ENCODE results near the gene OR8K3. TPM values are rescaled to one million over a fixed set of nuclear protein-coding genes. Genes with fewer than 3 reads are reported as not detected.

OR8K3 gene
- not detected for total RNA-seq
- not detected for polyA plus RNA-seq (ENCODE audit: insufficient read length in 2 of 2)
- long read RNA-seq, donor 1 = 0 reads
- long read RNA-seq, donor 2 = 0 reads
- long read RNA-seq, donor 3 = 0 reads
- long read RNA-seq, donor 4 = 0 reads

- H3K36me3 ChIP-seq (ENCODE audit: control insufficient read depth, insufficient read depth, low read length) = no peaks in the 10 kb centered on the region
- no peak within 1 kb of the TSS for H3K4me3 ChIP-seq (ENCODE audit: low read depth, low read length)
- H3K9me3 ChIP-seq (ENCODE audit: control insufficient read depth, insufficient read depth, low read length) = no peaks in the 10 kb centered on the region
- H3K27ac ChIP-seq (ENCODE audit: low read depth, low read length) = no peak within 1 kb of the TSS
- DNase-seq (ENCODE audit: low read depth in 4 of 6, low spot score in 6 of 6) = no peak
- H3K27me3 ChIP-seq (ENCODE audit: control insufficient read depth, insufficient read depth, low read length) = no peaks in the 10 kb centered on the region
- H3K4me1 ChIP-seq (ENCODE audit: control insufficient read depth, insufficient read depth, low read length) = no peaks in the 10 kb centered on the region
These were observed at the start of gene OR8K3 for GRCh38 chr11:56314844-56315243. Gene OR8K3, plus strand, starts transcription at chr11:56315144. Its CDS starts 3,163 bp downstream, at chr11:56318307.

GRCh38 chr11:56271092-56271491, 43.9 kb upstream of the OR8K3 start:
- WGBS (ENCODE audit: insufficient coverage) = 0% methylated on average over 1 of the region's 3 CpGs

GRCh38 chr11:56273854-56274253, 41.1 kb upstream of the OR8K3 start, which contains the start of gene OR5T1:
Gene OR5T1, plus strand, starts transcription at chr11:56274154. Its CDS starts 1,485 bp downstream, at chr11:56275639.
- H3K4me1 ChIP-seq (ENCODE audit: control insufficient read depth, insufficient read depth, low read length) = no peaks in the 10 kb centered on the region
- no peak for DNase-seq (ENCODE audit: low read depth in 4 of 6, low spot score in 6 of 6)
- H3K4me3 ChIP-seq (ENCODE audit: low read depth, low read length) = no peak within 1 kb of the TSS
- H3K9me3 ChIP-seq (ENCODE audit: control insufficient read depth, insufficient read depth, low read length) = no peaks in the 10 kb centered on the region
- no peaks in the 10 kb centered on the region for H3K27me3 ChIP-seq (ENCODE audit: control insufficient read depth, insufficient read depth, low read length)
- no peaks in the 10 kb centered on the region for H3K36me3 ChIP-seq (ENCODE audit: control insufficient read depth, insufficient read depth, low read length)
- H3K27ac ChIP-seq (ENCODE audit: low read depth, low read length) = no peak within 1 kb of the TSS

More at GRCh38 chr11:56271092-56271491, 43.9 kb upstream of the OR8K3 start:
- no peak for DNase-seq (ENCODE audit: low read depth in 4 of 6, low spot score in 6 of 6)
- Histone ChIP-seq H3K9me3 (ENCODE audit: control insufficient read depth, insufficient read depth, low read length) (no peaks in the 10 kb centered on the region), H3K4me3 (ENCODE audit: low read depth, low read length) (no peak overlapping the region), H3K27me3 (ENCODE audit: control insufficient read depth, insufficient read depth, low read length) (no peaks in the 10 kb centered on the region), H3K36me3 (ENCODE audit: control insufficient read depth, insufficient read depth, low read length) (no peaks in the 10 kb centered on the region), H3K4me1 (ENCODE audit: control insufficient read depth, insufficient read depth, low read length) (no peaks in the 10 kb centered on the region), H3K27ac (ENCODE audit: low read depth, low read length) (no peak overlapping the region)

GRCh38 chr11:56292154-56292553, 22.8 kb upstream of the OR8K3 start, which contains the start of gene OR8H1:
Gene OR8H1, minus strand, starts transcription at chr11:56292254. Its CDS starts 1,192 bp downstream, at chr11:56291062.
- no CpG with 5 or more reads among the region's 2 CpGs for WGBS (ENCODE audit: insufficient coverage)
- no peak for DNase-seq (ENCODE audit: low read depth in 4 of 6, low spot score in 6 of 6)
- no peaks in the 10 kb centered on the region for H3K9me3 ChIP-seq (ENCODE audit: control insufficient read depth, insufficient read depth, low read length)
- H3K27me3 ChIP-seq (ENCODE audit: control insufficient read depth, insufficient read depth, low read length) = no peaks in the 10 kb centered on the region
- no peaks in the 10 kb centered on the region for H3K36me3 ChIP-seq (ENCODE audit: control insufficient read depth, insufficient read depth, low read length)
- H3K4me3 ChIP-seq (ENCODE audit: low read depth, low read length) = no peak within 1 kb of the TSS
- no peak within 1 kb of the TSS for H3K27ac ChIP-seq (ENCODE audit: low read depth, low read length)
- H3K4me1 ChIP-seq (ENCODE audit: control insufficient read depth, insufficient read depth, low read length) = no peaks in the 10 kb centered on the region

GRCh38 chr11:56296898-56297297, 18.0 kb upstream of the OR8K3 start:
- no peaks in the 10 kb centered on the region for H3K4me1 ChIP-seq (ENCODE audit: control insufficient read depth, insufficient read depth, low read length)
- no peaks in the 10 kb centered on the region for H3K27me3 ChIP-seq (ENCODE audit: control insufficient read depth, insufficient read depth, low read length)
- H3K36me3 ChIP-seq (ENCODE audit: control insufficient read depth, insufficient read depth, low read length) = no peaks in the 10 kb centered on the region
- no peaks in the 10 kb centered on the region for H3K9me3 ChIP-seq (ENCODE audit: control insufficient read depth, insufficient read depth, low read length)
- DNase-seq (ENCODE audit: low read depth in 4 of 6, low spot score in 6 of 6) = peak in 1 of 6 donors; percentile 51
- no peak overlapping the region for H3K4me3 ChIP-seq (ENCODE audit: low read depth, low read length)
- no peak overlapping the region for H3K27ac ChIP-seq (ENCODE audit: low read depth, low read length)
- 81% methylated on average over 4 of the region's 4 CpGs for WGBS (ENCODE audit: insufficient coverage)

GRCh38 chr11:56307836-56308235, 7.1 kb upstream of the OR8K3 start:
- H3K9me3 ChIP-seq (ENCODE audit: control insufficient read depth, insufficient read depth, low read length) = no peaks in the 10 kb centered on the region
- no peak for DNase-seq (ENCODE audit: low read depth in 4 of 6, low spot score in 6 of 6)
- 84% methylated on average over 3 of the region's 3 CpGs for WGBS (ENCODE audit: insufficient coverage)
- no peak overlapping the region for H3K27ac ChIP-seq (ENCODE audit: low read depth, low read length)
- no peak overlapping the region for H3K4me3 ChIP-seq (ENCODE audit: low read depth, low read length)
- H3K27me3 ChIP-seq (ENCODE audit: control insufficient read depth, insufficient read depth, low read length) = no peaks in the 10 kb centered on the region
- H3K36me3 ChIP-seq (ENCODE audit: control insufficient read depth, insufficient read depth, low read length) = no peaks in the 10 kb centered on the region
- H3K4me1 ChIP-seq (ENCODE audit: control insufficient read depth, insufficient read depth, low read length) = no peaks in the 10 kb centered on the region

GRCh38 chr11:56331861-56332491, 17.0 kb downstream of the OR8K3 start:
- Histone ChIP-seq H3K4me3 (ENCODE audit: low read depth, low read length) (no peak overlapping the region), H3K27ac (ENCODE audit: low read depth, low read length) (no peak overlapping the region), H3K4me1 (ENCODE audit: control insufficient read depth, insufficient read depth, low read length) (no peaks in the 10 kb centered on the region), H3K27me3 (ENCODE audit: control insufficient read depth, insufficient read depth, low read length) (no peaks in the 10 kb centered on the region), H3K36me3 (ENCODE audit: control insufficient read depth, insufficient read depth, low read length) (no peaks in the 10 kb centered on the region), H3K9me3 (ENCODE audit: control insufficient read depth, insufficient read depth, low read length) (peaks cover under 1% of the 10 kb centered on the region)
- WGBS (ENCODE audit: insufficient coverage) = 94% methylated on average over 34 of the region's 34 CpGs
- DNase-seq (ENCODE audit: low read depth in 4 of 6, low spot score in 6 of 6) = no peak

GRCh38 chr11:56333156-56333555, 18.2 kb downstream of the OR8K3 start:
- no peaks in the 10 kb centered on the region for H3K36me3 ChIP-seq (ENCODE audit: control insufficient read depth, insufficient read depth, low read length)
- H3K4me1 ChIP-seq (ENCODE audit: control insufficient read depth, insufficient read depth, low read length) = no peaks in the 10 kb centered on the region
- WGBS (ENCODE audit: insufficient coverage) = 89% methylated on average over 2 of the region's 3 CpGs
- H3K27ac ChIP-seq (ENCODE audit: low read depth, low read length) = no peak overlapping the region
- DNase-seq (ENCODE audit: low read depth in 4 of 6, low spot score in 6 of 6) = peak in 1 of 6 donors; percentile 1
- H3K9me3 ChIP-seq (ENCODE audit: control insufficient read depth, insufficient read depth, low read length) = peaks cover 2% of the 10 kb centered on the region
- H3K4me3 ChIP-seq (ENCODE audit: low read depth, low read length) = no peak overlapping the region
- no peaks in the 10 kb centered on the region for H3K27me3 ChIP-seq (ENCODE audit: control insufficient read depth, insufficient read depth, low read length)

- Histone ChIP-seq H3K4me1 (ENCODE audit: control insufficient read depth, insufficient read depth, low read length) (no peaks in the 10 kb centered on the region), H3K9me3 (ENCODE audit: control insufficient read depth, insufficient read depth, low read length) (peaks cover 4% of the 10 kb centered on the region), H3K4me3 (ENCODE audit: low read depth, low read length) (no peak overlapping the region), H3K36me3 (ENCODE audit: control insufficient read depth, insufficient read depth, low read length) (no peaks in the 10 kb centered on the region), H3K27me3 (ENCODE audit: control insufficient read depth, insufficient read depth, low read length) (no peaks in the 10 kb centered on the region), H3K27ac (ENCODE audit: low read depth, low read length) (no peak overlapping the region)
- DNase-seq (ENCODE audit: low read depth in 4 of 6, low spot score in 6 of 6) = no peak
These were observed 25.3 kb downstream of the OR8K3 start for GRCh38 chr11:56340289-56340688.

- WGBS (ENCODE audit: insufficient coverage) = 100% methylated on average over 1 of the region's 1 CpG
- Histone ChIP-seq H3K4me3 (ENCODE audit: low read depth, low read length) (no peak within 1 kb of the TSS), H3K27me3 (ENCODE audit: control insufficient read depth, insufficient read depth, low read length) (no peaks in the 10 kb centered on the region), H3K27ac (ENCODE audit: low read depth, low read length) (no peak within 1 kb of the TSS), H3K9me3 (ENCODE audit: control insufficient read depth, insufficient read depth, low read length) (no peaks in the 10 kb centered on the region), H3K4me1 (ENCODE audit: control insufficient read depth, insufficient read depth, low read length) (no peaks in the 10 kb centered on the region), H3K36me3 (ENCODE audit: control insufficient read depth, insufficient read depth, low read length) (no peaks in the 10 kb centered on the region)
- no peak for DNase-seq (ENCODE audit: low read depth in 4 of 6, low spot score in 6 of 6)
These were observed 30.8 kb downstream of the OR8K3 start, which contains the start of gene OR8K1 for GRCh38 chr11:56345739-56346138. Gene OR8K1, plus strand, starts transcription at chr11:56346039. Its CDS starts 0 bp downstream, at chr11:56346039.

Measured in spinal cord (tissue), 10 donors.